SU-DHL-6 (cell line): ENCODE results near the gene CLCN7.

Experiments
- H2AFZ ChIP-seq: fragments of 200-600 bp; sonication (generic); 2 replicates; pipeline ENCODE4 v1.6.1; 2014; ENCODE audit warnings: low read depth, mild to moderate bottlenecking, moderate library complexity, mixed read lengths, antibody characterized with exemption, low read length; ENCODE audit not compliant: severe bottlenecking
- H3F3A ChIP-seq: fragments of 200-600 bp; shearing (Covaris generic); 2 replicates; pipeline ENCODE4 v1.6.0; 2016; ENCODE audit warnings: antibody characterized with exemption, mild to moderate bottlenecking; ENCODE audit not compliant: insufficient read depth
- H3K27ac ChIP-seq: fragments of 200-600 bp; sonication (generic); 2 replicates; pipeline ENCODE4 v1.5.1; 2016; ENCODE audit warnings: low read depth, mild to moderate bottlenecking, low read length, moderate library complexity, mixed read lengths
- H3K27me3 ChIP-seq: fragments of 200-600 bp; sonication (generic), shearing (Covaris generic); 2 replicates; pipeline ENCODE4 v1.6.0; 2014; ENCODE audit warnings: mild to moderate bottlenecking, low read length
- H3K36me3 ChIP-seq: fragments of 200-600 bp; sonication (generic); 2 replicates; pipeline ENCODE4 v1.6.1; 2014; ENCODE audit warnings: mild to moderate bottlenecking, low read length, mixed read lengths
- H3K4me2 ChIP-seq: fragments of 300-600, 200-600 bp; shearing (Covaris generic), sonication (generic); 2 replicates; pipeline ENCODE4 v1.6.0; 2014; ENCODE audit warnings: low read length, low read depth, mild to moderate bottlenecking; ENCODE audit not compliant: poor library complexity, severe bottlenecking
- H3K4me3 ChIP-seq: fragments of 200-600 bp; sonication (generic); 2 replicates; pipeline ENCODE4 v1.5.1; 2014; ENCODE audit warnings: antibody characterized with exemption, low read length, mild to moderate bottlenecking, mixed read lengths; ENCODE audit not compliant: insufficient read depth, poor library complexity, severe bottlenecking
- H3K79me2 ChIP-seq: fragments of 200-600 bp; sonication (generic); 2 replicates; pipeline ENCODE4 v1.6.1; 2014; ENCODE audit warnings: mild to moderate bottlenecking, low read length, moderate library complexity; ENCODE audit not compliant: insufficient read depth
- H3K9ac ChIP-seq: fragments of 200-600 bp; sonication (generic); 2 replicates; pipeline ENCODE4 v1.7.0; 2014; ENCODE audit warnings: mild to moderate bottlenecking, low read length
- H3K9me2 ChIP-seq: fragments of 200-600 bp; sonication (generic); replicated peaks from 2 replicates; pipeline ENCODE4 v1.6.1; 2014; ENCODE audit warnings: low read length; ENCODE audit not compliant: insufficient read depth
- H3K9me3 ChIP-seq: fragments of 200-600 bp; sonication (generic); 2 replicates; pipeline ENCODE4 v1.6.1; 2014; ENCODE audit warnings: low read length, mixed read lengths; ENCODE audit not compliant: insufficient read depth
- H4K20me1 ChIP-seq: fragments of 200-600 bp; sonication (generic); 2 replicates; pipeline ENCODE4 v1.6.1; 2014; ENCODE audit warnings: low read depth, mild to moderate bottlenecking, antibody characterized with exemption, low read length, moderate library complexity, mixed read lengths
- EZH2phosphoT487 ChIP-seq: fragments of 200-600 bp; sonication (generic), shearing (Covaris generic); conservative IDR thresholded peaks from 2 replicates; pipeline ENCODE4 v1.6.1; 2018; ENCODE audit warnings: mild to moderate bottlenecking, antibody characterized with exemption, low read length, moderate library complexity, mixed read lengths
- TF ChIP-seq, protein P1 (sequence below): fragments of 200-600 bp; sonication (generic); IDR thresholded peaks from one replicate; pipeline ENCODE4 v1.5.1; 2017; ENCODE audit warnings: antibody characterized with exemption, mild to moderate bottlenecking, low read length, moderate library complexity; ENCODE audit not compliant: insufficient read depth, poor library complexity, severe bottlenecking

The CLCN7 gene

GRCh38 chr16:1431497-1432270 lies 43.1 kb downstream of the CLCN7 start:
- H3K79me2 ChIP-seq = no peaks in the 10 kb centered on the region
- no peaks in the 10 kb centered on the region for H3K36me3 ChIP-seq
- H3K27ac ChIP-seq = no peak overlapping the region
- no peak for TF ChIP-seq EZH2phosphoT487
- TF ChIP-seq, protein P1, sequence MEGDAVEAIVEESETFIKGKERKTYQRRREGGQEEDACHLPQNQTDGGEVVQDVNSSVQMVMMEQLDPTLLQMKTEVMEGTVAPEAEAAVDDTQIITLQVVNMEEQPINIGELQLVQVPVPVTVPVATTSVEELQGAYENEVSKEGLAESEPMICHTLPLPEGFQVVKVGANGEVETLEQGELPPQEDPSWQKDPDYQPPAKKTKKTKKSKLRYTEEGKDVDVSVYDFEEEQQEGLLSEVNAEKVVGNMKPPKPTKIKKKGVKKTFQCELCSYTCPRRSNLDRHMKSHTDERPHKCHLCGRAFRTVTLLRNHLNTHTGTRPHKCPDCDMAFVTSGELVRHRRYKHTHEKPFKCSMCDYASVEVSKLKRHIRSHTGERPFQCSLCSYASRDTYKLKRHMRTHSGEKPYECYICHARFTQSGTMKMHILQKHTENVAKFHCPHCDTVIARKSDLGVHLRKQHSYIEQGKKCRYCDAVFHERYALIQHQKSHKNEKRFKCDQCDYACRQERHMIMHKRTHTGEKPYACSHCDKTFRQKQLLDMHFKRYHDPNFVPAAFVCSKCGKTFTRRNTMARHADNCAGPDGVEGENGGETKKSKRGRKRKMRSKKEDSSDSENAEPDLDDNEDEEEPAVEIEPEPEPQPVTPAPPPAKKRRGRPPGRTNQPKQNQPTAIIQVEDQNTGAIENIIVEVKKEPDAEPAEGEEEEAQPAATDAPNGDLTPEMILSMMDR = no peak
- no peak overlapping the region for H3K4me2 ChIP-seq
- H3K9me3 ChIP-seq = no peaks in the 10 kb centered on the region
- H3K27me3 ChIP-seq = no peaks in the 10 kb centered on the region
- no peak overlapping the region for H3K9ac ChIP-seq
- no peak overlapping the region for H3K4me3 ChIP-seq
- no peak overlapping the region for H2AFZ ChIP-seq
- H4K20me1 ChIP-seq = no peaks in the 10 kb centered on the region
- H3K9me2 ChIP-seq = no peaks in the 10 kb centered on the region
- H3F3A ChIP-seq = no peaks in the 10 kb centered on the region

GRCh38 chr16:1430759-1431496 lies 43.9 kb downstream of the CLCN7 start, which contains the start of gene PERCC1:
TSS of gene PERCC1 (plus strand) at chr16:1431078. CDS start at chr16:1432594, 1,516 bp downstream.
- no peaks in the 10 kb centered on the region for H3K9me2 ChIP-seq
- no peaks in the 10 kb centered on the region for H3F3A ChIP-seq
- no peaks in the 10 kb centered on the region for H4K20me1 ChIP-seq
- no peaks in the 10 kb centered on the region for H3K27me3 ChIP-seq
- H3K36me3 ChIP-seq = no peaks in the 10 kb centered on the region
- no peak for TF ChIP-seq EZH2phosphoT487
- TF ChIP-seq, protein P1 = no peak
- no peaks in the 10 kb centered on the region for H3K79me2 ChIP-seq
- H3K9me3 ChIP-seq = no peaks in the 10 kb centered on the region
- no peak within 1 kb of the TSS for H3K27ac ChIP-seq
- H3K4me3 ChIP-seq = no peak within 1 kb of the TSS
- H2AFZ ChIP-seq = no peak within 1 kb of the TSS
- H3K9ac ChIP-seq = no peak within 1 kb of the TSS
- H3K4me2 ChIP-seq = no peak within 1 kb of the TSS

DNA sequence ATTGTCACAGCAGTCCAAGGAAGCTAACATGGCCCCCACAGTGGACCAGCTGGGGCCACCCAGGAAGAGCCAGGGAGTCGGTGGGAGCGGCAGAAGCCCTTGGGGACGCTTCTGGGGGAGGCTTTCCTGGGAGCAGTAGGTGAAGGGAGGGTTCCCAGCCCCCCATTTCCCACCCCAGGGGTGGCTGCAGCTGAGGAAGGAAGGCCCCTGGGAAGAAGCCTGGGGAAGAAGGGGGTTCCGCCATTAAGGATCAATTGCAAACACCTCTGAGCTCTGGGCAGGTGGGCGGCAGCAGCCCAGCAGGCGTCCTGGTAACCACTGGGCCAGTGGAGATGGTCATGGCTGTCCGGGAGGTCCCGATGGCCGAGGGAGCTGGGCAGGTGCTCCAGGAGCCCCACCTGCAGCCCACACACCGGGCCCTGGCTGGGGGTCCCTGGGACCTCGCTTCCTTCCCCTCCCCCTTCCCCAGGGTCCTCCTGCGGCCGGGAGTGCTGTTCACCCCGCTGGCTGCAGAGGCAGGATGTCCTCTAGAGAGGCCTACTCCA lies 44.5 kb downstream of the CLCN7 start:
- H3K79me2 ChIP-seq = no peaks in the 10 kb centered on the region
- H3K4me3 ChIP-seq = no peak overlapping the region
- no peak overlapping the region for H2AFZ ChIP-seq
- no peaks in the 10 kb centered on the region for H3K27me3 ChIP-seq
- H3K27ac ChIP-seq = no peak overlapping the region
- H3F3A ChIP-seq = no peaks in the 10 kb centered on the region
- H3K4me2 ChIP-seq = no peak overlapping the region
- H3K9me3 ChIP-seq = no peaks in the 10 kb centered on the region
- H4K20me1 ChIP-seq = no peaks in the 10 kb centered on the region
- no peak overlapping the region for H3K9ac ChIP-seq
- no peak for TF ChIP-seq EZH2phosphoT487
- TF ChIP-seq, protein P1 = no peak
- no peaks in the 10 kb centered on the region for H3K36me3 ChIP-seq
- H3K9me2 ChIP-seq = no peaks in the 10 kb centered on the region
